Measurements from ENCODE around the gene THOC1. TPM values are rescaled to one million over a fixed set of nuclear protein-coding genes. Genes with fewer than 3 reads are reported as not detected.
"Not testable (repeated sequence)": the region's sequence is repeated elsewhere in the genome, so short reads cannot be mapped to it uniquely, and the experiment has no call there.

Gene THOC1
- total RNA-seq, 6 experiments from 2014 or later, result 11.0 to 16.0 (median 12.6) TPM

- WGBS (ENCODE audit: insufficient coverage, low coverage, low lambda C conversion rate, missing lambda C conversion rate), result 80% methylated on average over 3 of the region's 3 CpGs
- Histone ChIP-seq H3K9me3 (no peaks in the 10 kb centered on the region), H3K27ac (no peak overlapping the region), H3K36me3 (no peaks in the 10 kb centered on the region), H3K4me3 (no peak overlapping the region), H3K27me3 (no peaks in the 10 kb centered on the region), H3K4me1 (no peaks in the 10 kb centered on the region)
- DNase-seq (no peak), ATAC-seq (no peak)
- intact Hi-C loops (cut with DNase I), result no loop called here
- TF ChIP-seq CTCF (IDR thresholded peaks at IDR 0.05) (no peak), POLR2A (IDR thresholded peaks at IDR 0.05) (no peak)
These were observed 28.1 kb upstream of the THOC1 start for GRCh38 chr18:295756-296490.

- H3K27ac ChIP-seq, result no peak overlapping the region
- 70% methylated on average over 3 of the region's 3 CpGs for WGBS (ENCODE audit: insufficient coverage, low coverage, low lambda C conversion rate, missing lambda C conversion rate)
- no peaks in the 10 kb centered on the region for H3K4me1 ChIP-seq
- no peak overlapping the region for H3K4me3 ChIP-seq
- no peaks in the 10 kb centered on the region for H3K9me3 ChIP-seq
- no peaks in the 10 kb centered on the region for H3K27me3 ChIP-seq
- ATAC-seq (no peak), DNase-seq (no peak)
- TF ChIP-seq POLR2A (IDR thresholded peaks at IDR 0.05), result no peak
- TF ChIP-seq CTCF (IDR thresholded peaks at IDR 0.05), result no peak
- intact Hi-C loops (cut with DNase I), result no loop called here
- H3K36me3 ChIP-seq, result no peaks in the 10 kb centered on the region
These were observed 26.7 kb upstream of the THOC1 start for GRCh38 chr18:294566-294965.

- WGBS (ENCODE audit: insufficient coverage, low coverage, low lambda C conversion rate, missing lambda C conversion rate), result 87% methylated on average over 4 of the region's 4 CpGs
- no peak for DNase-seq
- no peak for TF ChIP-seq POLR2A (IDR thresholded peaks at IDR 0.05)
- TF ChIP-seq CTCF (IDR thresholded peaks at IDR 0.05), result no peak
- H3K36me3 ChIP-seq, result no peaks in the 10 kb centered on the region
- H3K4me1 ChIP-seq, result no peaks in the 10 kb centered on the region
- H3K27me3 ChIP-seq, result no peaks in the 10 kb centered on the region
- intact Hi-C loops (cut with DNase I), result no loop called here
- H3K9me3 ChIP-seq, result no peaks in the 10 kb centered on the region
- H3K27ac ChIP-seq, result no peak overlapping the region
- no peak for ATAC-seq
- H3K4me3 ChIP-seq, result no peak overlapping the region
These were observed 25.7 kb upstream of the THOC1 start for GRCh38 chr18:293536-293935.

GRCh38 chr18:292271-292670 lies 24.4 kb upstream of the THOC1 start:
- DNase-seq, result no peak
- Histone ChIP-seq H3K36me3 (no peaks in the 10 kb centered on the region), H3K9me3 (no peaks in the 10 kb centered on the region), H3K4me1 (no peaks in the 10 kb centered on the region), H3K4me3 (no peak overlapping the region), H3K27ac (no peak overlapping the region), H3K27me3 (no peaks in the 10 kb centered on the region)
- no peak for ATAC-seq
- WGBS (ENCODE audit: insufficient coverage, low coverage, low lambda C conversion rate, missing lambda C conversion rate), result 46% methylated on average over 3 of the region's 3 CpGs
- no peak for TF ChIP-seq CTCF (IDR thresholded peaks at IDR 0.05)
- TF ChIP-seq POLR2A (IDR thresholded peaks at IDR 0.05), result no peak
- intact Hi-C loops (cut with DNase I), result no loop called here

DNA sequence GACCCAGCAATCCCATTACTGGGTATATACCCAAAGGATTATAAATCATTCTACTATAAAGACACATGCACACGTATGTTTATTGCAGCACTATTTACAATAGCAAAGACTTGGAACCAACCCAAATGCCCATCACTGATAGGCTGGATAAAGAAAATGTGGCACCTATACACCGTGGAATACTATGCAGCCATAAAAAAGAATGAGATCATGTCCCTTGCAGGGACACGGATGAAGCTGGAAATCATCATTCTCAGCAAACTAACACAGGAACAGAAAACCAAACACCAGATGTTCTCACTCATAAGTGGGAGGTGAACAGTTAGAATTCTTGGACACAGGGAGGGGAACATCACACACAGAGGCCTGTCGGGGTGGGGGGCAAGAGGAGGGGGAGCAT lies 22.1 kb upstream of the THOC1 start:
- intact Hi-C loops (cut with DNase I); H3K27ac ChIP-seq; ATAC-seq; DNase-seq; H3K36me3 ChIP-seq; H3K27me3 ChIP-seq; H3K4me1 ChIP-seq; H3K9me3 ChIP-seq; H3K4me3 ChIP-seq: not testable (repeated sequence)
- WGBS (ENCODE audit: insufficient coverage, low coverage, low lambda C conversion rate, missing lambda C conversion rate), result 37% methylated on average over 2 of the region's 4 CpGs

Data from right lobe of liver (tissue), 6 donors.